Measurements from ENCODE around the gene MYO1B. TPM values are rescaled to one million over a fixed set of nuclear protein-coding genes. Genes with fewer than 3 reads are reported as not detected.
A peak's percentile ranks its signal among the peaks of the same experiment; 100 is the strongest.

The MYO1B gene
- total and polyA plus RNA-seq, 2 of the 4 experiments (the other 2 are of a cell fraction) = 57.2 to 116 TPM

DNA sequence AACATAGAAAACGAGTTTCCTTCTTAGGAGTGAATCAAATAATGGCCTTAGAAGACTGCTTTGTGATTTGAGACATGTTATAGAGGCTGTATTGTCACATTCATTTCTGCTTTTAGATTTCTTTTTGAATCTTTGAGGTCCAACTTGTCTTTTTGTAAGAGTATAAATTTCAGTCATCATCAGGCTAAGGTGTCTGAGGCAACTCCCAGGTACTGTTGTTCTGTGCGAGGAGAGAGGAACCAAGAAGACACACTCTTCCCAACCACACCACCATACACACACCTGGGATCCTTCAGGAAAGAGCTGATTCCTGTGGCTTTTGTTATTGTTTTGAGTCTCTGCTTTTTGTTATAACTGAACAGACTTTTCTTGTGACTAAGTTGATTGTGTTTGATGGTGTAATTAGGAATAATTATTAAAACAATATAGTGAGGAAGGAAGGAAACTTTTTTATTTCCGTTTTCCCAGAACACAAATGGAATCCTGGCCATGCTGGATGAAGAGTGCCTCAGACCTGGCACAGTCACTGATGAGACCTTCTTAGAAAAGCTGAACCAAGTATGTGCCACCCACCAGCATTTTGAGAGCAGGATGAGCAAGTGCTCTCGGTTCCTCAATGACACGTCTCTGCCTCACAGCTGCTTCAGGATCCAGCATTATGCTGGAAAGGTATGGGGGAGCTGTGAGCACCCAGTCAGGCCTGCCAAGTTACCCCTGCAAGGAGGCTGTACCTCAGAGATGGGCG, 140.4 kb downstream of the MYO1B start:
- Histone ChIP-seq H3K36me3 (ENCODE audit: control insufficient read depth, insufficient read depth, low read length) (peaks cover 35% of the 10 kb centered on the region), H3K4me2 (ENCODE audit: low read depth, low read length) (no peak overlapping the region), H3K4me3 (ENCODE audit: insufficient read depth, low read depth, low read length) (no peak overlapping the region), H3K27me3 (ENCODE audit: control insufficient read depth, insufficient read depth, low read length) (no peaks in the 10 kb centered on the region), H3K56ac (ENCODE audit: extremely low read depth, insufficient read depth, low read length) (peak overlapping the region; percentile 74; the same call in 1 of the 2 replicates), H3K9me1 (ENCODE audit: insufficient read depth, low read length) (peaks cover 21% of the 10 kb centered on the region), H3K9me3 (ENCODE audit: control insufficient read depth, insufficient read depth, low read length) (no peaks in the 10 kb centered on the region), H4K8ac (ENCODE audit: low read depth in 2 of 2, low read length in 2 of 2) (peak overlapping the region; percentile 3 to 53), H2AFZ (replicated peaks; ENCODE audit: low read length, poor library complexity) (peak overlapping the region; percentile 12), H2BK20ac (ENCODE audit: low read depth, low read length) (peak overlapping the region; percentile 93), H3K4ac (ENCODE audit: low read depth, low read length) (peak overlapping the region; percentile 89), H2BK15ac (ENCODE audit: low read depth, low read length) (peak overlapping the region; percentile 96), H4K20me1 (ENCODE audit: insufficient read depth, low read length) (no peaks in the 10 kb centered on the region), H3K23ac (ENCODE audit: low read depth, low read length) (peak overlapping the region; percentile 87), H3K18ac (ENCODE audit: low read depth, low read length) (peak overlapping the region; percentile 87), H4K5ac (ENCODE audit: low read depth, low read length) (peak overlapping the region; percentile 62), H2AK9ac (replicated peaks; ENCODE audit: low read depth, low read length, poor library complexity) (no peak overlapping the region), H2AK5ac (ENCODE audit: low read depth, low read length) (peak overlapping the region; percentile 97), H3K14ac (replicated peaks; ENCODE audit: low read depth, low read length) (peak overlapping the region; percentile 82), H3K27ac (ENCODE audit: insufficient read depth, low read length) (peak overlapping the region; percentile 88), H3K4me1 (ENCODE audit: control insufficient read depth, insufficient read depth, low read length) (peaks cover 25% of the 10 kb centered on the region), H2BK5ac (ENCODE audit: low read depth, low read length, poor library complexity, severe bottlenecking) (peak overlapping the region; percentile 92), H3K79me1 (ENCODE audit: low read depth in 1 of 2, low read length in 2 of 2) (peaks cover 12 to 37% of the 10 kb centered on the region in 2 experiments), H3K9ac (ENCODE audit: low read depth, low read length) (no peak overlapping the region), H2BK120ac (ENCODE audit: low read depth, low read length) (peak overlapping the region; percentile 80), H4K91ac (ENCODE audit: insufficient read depth, low read depth, low read length) (peak overlapping the region; percentile 95)
- DNase-seq (peak; percentile 44), ATAC-seq (ENCODE audit: low read depth) (no peak)
- in situ Hi-C loops (cut with MboI; ENCODE audit: low sequenced_read_pairs) = no loop called here
- BruUV-seq (replicated peaks) = no TSS peak
- dilution Hi-C loops (cut with HindIII; ENCODE audit: low sequenced_read_pairs, unreplicated experiment) = no loop called here
- ChIA-PET CTCF (interaction anchor here (0.7 to 1.0 kb wide), 2 partner anchors 15 to 116 kb away, joined by 4 to 7 read pairs; no protein-coding TSS in a partner anchor), POLR2A (ENCODE audit: unreplicated experiment) (no interaction called here)
- intact Hi-C loops (cut with micrococcal nuclease) = no loop called here
- no CpG with 5 or more reads among the region's 6 CpGs for WGBS, 2 experiments (ENCODE audit: extremely low coverage in 2 of 2, insufficient read length in 1 of 2)
- TF ChIP-seq MXI1 (IDR thresholded peaks at IDR 0.05; ENCODE audit: borderline replicate concordance, low read depth, low read length) (no peak), SMC3 (IDR thresholded peaks at IDR 0.05; ENCODE audit: low read depth, low read length) (no peak), RAD21 (IDR thresholded peaks at IDR 0.05; ENCODE audit: low read length) (no peak), RFX5 (IDR thresholded peaks at IDR 0.05; ENCODE audit: low read depth, low read length) (no peak), RCOR1 (IDR thresholded peaks at IDR 0.05; ENCODE audit: insufficient replicate concordance, low read length) (no peak), CHD1 (IDR thresholded peaks at IDR 0.05; ENCODE audit: low read depth, low read length) (no peak), FOS (IDR thresholded peaks at IDR 0.05; ENCODE audit: low read depth, low read length) (no peak), NFE2L2 (IDR thresholded peaks at IDR 0.05; ENCODE audit: low read depth, low read length) (no peak), BHLHE40 (IDR thresholded peaks at IDR 0.05; ENCODE audit: low read depth, low read length) (no peak), MAZ (IDR thresholded peaks at IDR 0.05; ENCODE audit: borderline replicate concordance, low read depth, low read length) (no peak), CEBPB (IDR thresholded peaks at IDR 0.05; ENCODE audit: low read depth, low read length) (no peak), POLR2A (IDR thresholded peaks at IDR 0.05; ENCODE audit: low read depth, low read length) (no peak)
- TF ChIP-seq, protein P1, sequence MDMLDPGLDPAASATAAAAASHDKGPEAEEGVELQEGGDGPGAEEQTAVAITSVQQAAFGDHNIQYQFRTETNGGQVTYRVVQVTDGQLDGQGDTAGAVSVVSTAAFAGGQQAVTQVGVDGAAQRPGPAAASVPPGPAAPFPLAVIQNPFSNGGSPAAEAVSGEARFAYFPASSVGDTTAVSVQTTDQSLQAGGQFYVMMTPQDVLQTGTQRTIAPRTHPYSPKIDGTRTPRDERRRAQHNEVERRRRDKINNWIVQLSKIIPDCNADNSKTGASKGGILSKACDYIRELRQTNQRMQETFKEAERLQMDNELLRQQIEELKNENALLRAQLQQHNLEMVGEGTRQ (IDR thresholded peaks at IDR 0.05; ENCODE audit: low read depth, low read length) = no peak
- TF ChIP-seq, protein P2, sequence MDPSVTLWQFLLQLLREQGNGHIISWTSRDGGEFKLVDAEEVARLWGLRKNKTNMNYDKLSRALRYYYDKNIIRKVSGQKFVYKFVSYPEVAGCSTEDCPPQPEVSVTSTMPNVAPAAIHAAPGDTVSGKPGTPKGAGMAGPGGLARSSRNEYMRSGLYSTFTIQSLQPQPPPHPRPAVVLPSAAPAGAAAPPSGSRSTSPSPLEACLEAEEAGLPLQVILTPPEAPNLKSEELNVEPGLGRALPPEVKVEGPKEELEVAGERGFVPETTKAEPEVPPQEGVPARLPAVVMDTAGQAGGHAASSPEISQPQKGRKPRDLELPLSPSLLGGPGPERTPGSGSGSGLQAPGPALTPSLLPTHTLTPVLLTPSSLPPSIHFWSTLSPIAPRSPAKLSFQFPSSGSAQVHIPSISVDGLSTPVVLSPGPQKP (IDR thresholded peaks at IDR 0.05; ENCODE audit: borderline replicate concordance, low read depth, low read length) = no peak
- TF ChIP-seq, protein P3, sequence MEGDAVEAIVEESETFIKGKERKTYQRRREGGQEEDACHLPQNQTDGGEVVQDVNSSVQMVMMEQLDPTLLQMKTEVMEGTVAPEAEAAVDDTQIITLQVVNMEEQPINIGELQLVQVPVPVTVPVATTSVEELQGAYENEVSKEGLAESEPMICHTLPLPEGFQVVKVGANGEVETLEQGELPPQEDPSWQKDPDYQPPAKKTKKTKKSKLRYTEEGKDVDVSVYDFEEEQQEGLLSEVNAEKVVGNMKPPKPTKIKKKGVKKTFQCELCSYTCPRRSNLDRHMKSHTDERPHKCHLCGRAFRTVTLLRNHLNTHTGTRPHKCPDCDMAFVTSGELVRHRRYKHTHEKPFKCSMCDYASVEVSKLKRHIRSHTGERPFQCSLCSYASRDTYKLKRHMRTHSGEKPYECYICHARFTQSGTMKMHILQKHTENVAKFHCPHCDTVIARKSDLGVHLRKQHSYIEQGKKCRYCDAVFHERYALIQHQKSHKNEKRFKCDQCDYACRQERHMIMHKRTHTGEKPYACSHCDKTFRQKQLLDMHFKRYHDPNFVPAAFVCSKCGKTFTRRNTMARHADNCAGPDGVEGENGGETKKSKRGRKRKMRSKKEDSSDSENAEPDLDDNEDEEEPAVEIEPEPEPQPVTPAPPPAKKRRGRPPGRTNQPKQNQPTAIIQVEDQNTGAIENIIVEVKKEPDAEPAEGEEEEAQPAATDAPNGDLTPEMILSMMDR (conservative IDR thresholded peaks at IDR 0.05; ENCODE audit: low read depth, low read length) = no peak

Data from IMR-90 (cell line).